SU-DHL-6 (cell line): ENCODE measurements around the gene STK39.
"Not testable (repeated sequence)": the region's sequence is repeated elsewhere in the genome, so short reads cannot be mapped to it uniquely, and the experiment has no call there.

Experiments
- H2AFZ ChIP-seq: fragments of 200-600 bp; sonication (generic); 2 replicates; pipeline ENCODE4 v1.6.1; 2014; ENCODE audit warnings: low read depth, mild to moderate bottlenecking, moderate library complexity, mixed read lengths, antibody characterized with exemption, low read length; ENCODE audit not compliant: severe bottlenecking
- H3F3A ChIP-seq: fragments of 200-600 bp; shearing (Covaris generic); 2 replicates; pipeline ENCODE4 v1.6.0; 2016; ENCODE audit warnings: antibody characterized with exemption, mild to moderate bottlenecking; ENCODE audit not compliant: insufficient read depth
- H3K27ac ChIP-seq: fragments of 200-600 bp; sonication (generic); 2 replicates; pipeline ENCODE4 v1.5.1; 2016; ENCODE audit warnings: low read depth, mild to moderate bottlenecking, low read length, moderate library complexity, mixed read lengths
- H3K27me3 ChIP-seq: fragments of 200-600 bp; sonication (generic), shearing (Covaris generic); 2 replicates; pipeline ENCODE4 v1.6.0; 2014; ENCODE audit warnings: mild to moderate bottlenecking, low read length
- H3K36me3 ChIP-seq: fragments of 200-600 bp; sonication (generic); 2 replicates; pipeline ENCODE4 v1.6.1; 2014; ENCODE audit warnings: mild to moderate bottlenecking, low read length, mixed read lengths
- H3K4me2 ChIP-seq: fragments of 300-600, 200-600 bp; shearing (Covaris generic), sonication (generic); 2 replicates; pipeline ENCODE4 v1.6.0; 2014; ENCODE audit warnings: low read length, low read depth, mild to moderate bottlenecking; ENCODE audit not compliant: poor library complexity, severe bottlenecking
- H3K4me3 ChIP-seq: fragments of 200-600 bp; sonication (generic); 2 replicates; pipeline ENCODE4 v1.5.1; 2014; ENCODE audit warnings: antibody characterized with exemption, low read length, mild to moderate bottlenecking, mixed read lengths; ENCODE audit not compliant: insufficient read depth, poor library complexity, severe bottlenecking
- H3K79me2 ChIP-seq: fragments of 200-600 bp; sonication (generic); 2 replicates; pipeline ENCODE4 v1.6.1; 2014; ENCODE audit warnings: mild to moderate bottlenecking, low read length, moderate library complexity; ENCODE audit not compliant: insufficient read depth
- H3K9ac ChIP-seq: fragments of 200-600 bp; sonication (generic); 2 replicates; pipeline ENCODE4 v1.7.0; 2014; ENCODE audit warnings: mild to moderate bottlenecking, low read length
- H3K9me2 ChIP-seq: fragments of 200-600 bp; sonication (generic); replicated peaks from 2 replicates; pipeline ENCODE4 v1.6.1; 2014; ENCODE audit warnings: low read length; ENCODE audit not compliant: insufficient read depth
- H3K9me3 ChIP-seq: fragments of 200-600 bp; sonication (generic); 2 replicates; pipeline ENCODE4 v1.6.1; 2014; ENCODE audit warnings: low read length, mixed read lengths; ENCODE audit not compliant: insufficient read depth
- H4K20me1 ChIP-seq: fragments of 200-600 bp; sonication (generic); 2 replicates; pipeline ENCODE4 v1.6.1; 2014; ENCODE audit warnings: low read depth, mild to moderate bottlenecking, antibody characterized with exemption, low read length, moderate library complexity, mixed read lengths
- CTCF ChIP-seq: fragments of 200-600 bp; sonication (generic); IDR thresholded peaks from one replicate; pipeline ENCODE4 v1.5.1; 2017; ENCODE audit warnings: antibody characterized with exemption, mild to moderate bottlenecking, low read length, moderate library complexity; ENCODE audit not compliant: insufficient read depth, poor library complexity, severe bottlenecking
- EZH2phosphoT487 ChIP-seq: fragments of 200-600 bp; sonication (generic), shearing (Covaris generic); conservative IDR thresholded peaks from 2 replicates; pipeline ENCODE4 v1.6.1; 2018; ENCODE audit warnings: mild to moderate bottlenecking, antibody characterized with exemption, low read length, moderate library complexity, mixed read lengths

STK39 gene

GRCh38 chr2:168127371-168127770 lies 120.0 kb downstream of the STK39 start:
- Histone ChIP-seq H3F3A (no peaks in the 10 kb centered on the region), H3K4me2 (no peak overlapping the region), H3K27ac (no peak overlapping the region), H3K9me3 (no peaks in the 10 kb centered on the region), H3K27me3 (no peaks in the 10 kb centered on the region), H3K9me2 (no peaks in the 10 kb centered on the region), H3K4me3 (no peak overlapping the region), H3K79me2 (no peaks in the 10 kb centered on the region), H4K20me1 (no peaks in the 10 kb centered on the region), H3K9ac (no peak overlapping the region), H2AFZ (no peak overlapping the region), H3K36me3 (peaks cover 7% of the 10 kb centered on the region; the same call in 1 of the 2 replicates)
- TF ChIP-seq EZH2phosphoT487 (no peak), CTCF (no peak)

- H3K27ac ChIP-seq, H3K9ac ChIP-seq: not testable (repeated sequence)
Observed at GRCh38 chr2:168122210-168122609, 125.2 kb downstream of the STK39 start.

GRCh38 chr2:168120730-168121129 lies 126.7 kb downstream of the STK39 start:
- H3K9me2 ChIP-seq, result no peaks in the 10 kb centered on the region
- no peak overlapping the region for H2AFZ ChIP-seq
- H3K27me3 ChIP-seq, result no peaks in the 10 kb centered on the region
- H3K9me3 ChIP-seq, result no peaks in the 10 kb centered on the region
- H3F3A ChIP-seq, result peaks cover 6% of the 10 kb centered on the region; the same call in 1 of the 2 replicates
- peaks cover 8% of the 10 kb centered on the region; the same call in 1 of the 2 replicates for H3K36me3 ChIP-seq
- TF ChIP-seq CTCF (no peak), EZH2phosphoT487 (no peak)
- H3K9ac ChIP-seq, result no peak overlapping the region
- H3K4me3 ChIP-seq, result no peak overlapping the region
- no peaks in the 10 kb centered on the region for H3K79me2 ChIP-seq
- H4K20me1 ChIP-seq, result no peaks in the 10 kb centered on the region
- no peak overlapping the region for H3K4me2 ChIP-seq
- no peak overlapping the region for H3K27ac ChIP-seq

More at GRCh38 chr2:168122210-168122609, 125.2 kb downstream of the STK39 start:
- not testable (repeated sequence) for H3K36me3 ChIP-seq, H3K79me2 ChIP-seq, H3K27me3 ChIP-seq, H4K20me1 ChIP-seq, H3K4me3 ChIP-seq, H2AFZ ChIP-seq, H3K4me2 ChIP-seq, H3F3A ChIP-seq, H3K9me2 ChIP-seq, H3K9me3 ChIP-seq

GRCh38 chr2:168120310-168120709 lies 127.1 kb downstream of the STK39 start:
- Histone ChIP-seq H3K4me2 (no peak overlapping the region), H3K9ac (no peak overlapping the region), H3K79me2 (no peaks in the 10 kb centered on the region)

More at GRCh38 chr2:168120310-168120709, 127.1 kb downstream of the STK39 start:
- H3K4me3 ChIP-seq, result no peak overlapping the region
- no peak overlapping the region for H2AFZ ChIP-seq
- H3K9me3 ChIP-seq, result no peaks in the 10 kb centered on the region
- TF ChIP-seq CTCF, result no peak
- no peak for TF ChIP-seq EZH2phosphoT487
- H3F3A ChIP-seq, result peaks cover 6% of the 10 kb centered on the region; the same call in 1 of the 2 replicates
- no peak overlapping the region for H3K27ac ChIP-seq
- no peaks in the 10 kb centered on the region for H4K20me1 ChIP-seq
- no peaks in the 10 kb centered on the region for H3K27me3 ChIP-seq
- no peaks in the 10 kb centered on the region for H3K9me2 ChIP-seq
- H3K36me3 ChIP-seq, result peaks cover 8% of the 10 kb centered on the region; the same call in 1 of the 2 replicates
